Fibroblast of lung (primary cell): ENCODE data around the gene ZSCAN2. TPM values are rescaled to one million over a fixed set of nuclear protein-coding genes. Genes with fewer than 3 reads are reported as not detected.

Experiments
- DNase-seq, 2 donors: peaks; one replicate each; pipeline versions ENCODE4 v3.0.0 to v3.0.0-alpha.2; 2010; ENCODE audit warnings: low read depth in 2 of 2
- H2AFZ ChIP-seq: 2 replicates; pipeline ENCODE4 v1.5.1; 2012; ENCODE audit warnings: low read length, control low read depth, inconsistent platforms
- H3K27ac ChIP-seq: 2 replicates; pipeline ENCODE4 v1.5.1; 2011; ENCODE audit warnings: low read length, control low read depth; ENCODE audit not compliant: insufficient read depth
- H3K27me3 ChIP-seq: 2 replicates; pipeline ENCODE4 v1.5.1; 2011; ENCODE audit warnings: mild to moderate bottlenecking, low read length; ENCODE audit not compliant: control insufficient read depth, insufficient read depth
- H3K36me3 ChIP-seq: 2 replicates; pipeline ENCODE4 v1.5.1; 2011; ENCODE audit warnings: low read length; ENCODE audit not compliant: control insufficient read depth, insufficient read depth
- H3K4me1 ChIP-seq: 2 replicates; pipeline ENCODE4 v1.5.1; 2011; ENCODE audit warnings: low read length; ENCODE audit not compliant: control insufficient read depth, insufficient read depth; ENCODE audit errors: extremely low read depth
- H3K4me2 ChIP-seq: 2 replicates; pipeline ENCODE4 v1.5.1; 2011; ENCODE audit warnings: low read length, control low read depth; ENCODE audit not compliant: insufficient read depth; ENCODE audit errors: extremely low read depth
- H3K4me3 ChIP-seq, 4 experiments: fragments of 200-600 bp in 1 of 4; sonication (generic) in 1 of 4; replicated peaks in 1 of 4; 2 replicates each; pipeline ENCODE4 v1.5.1; 2011 to 2016; ENCODE audit warnings: low read length in 4 of 4, low read depth in 3 of 4, mild to moderate bottlenecking in 3 of 4, control low read depth in 2 of 4, inconsistent platforms in 1 of 4, mixed read lengths in 1 of 4; ENCODE audit not compliant: insufficient read depth in 1 of 4; ENCODE audit errors: control extremely low read depth in 1 of 4
- H3K79me2 ChIP-seq: 2 replicates; pipeline ENCODE4 v1.5.1; 2012; ENCODE audit warnings: mild to moderate bottlenecking, low read length, inconsistent platforms; ENCODE audit not compliant: control insufficient read depth, insufficient read depth
- H3K9ac ChIP-seq: 2 replicates; pipeline ENCODE4 v1.5.1; 2011; ENCODE audit warnings: mild to moderate bottlenecking, low read length, control low read depth; ENCODE audit not compliant: insufficient read depth
- H3K9me3 ChIP-seq: 2 replicates; pipeline ENCODE4 v1.5.1; 2012; ENCODE audit warnings: low read depth, low read length; ENCODE audit not compliant: control insufficient read depth, insufficient read depth
- H4K20me1 ChIP-seq: 2 replicates; pipeline ENCODE4 v1.5.1; 2011; ENCODE audit warnings: low read length; ENCODE audit not compliant: control insufficient read depth, insufficient read depth; ENCODE audit errors: extremely low read depth
- EZH2 ChIP-seq: IDR thresholded peaks from 2 replicates; pipeline ENCODE4 v1.5.1; 2012; ENCODE audit warnings: low read length, control low read depth, mild to moderate bottlenecking; ENCODE audit errors: missing control alignments
- polyA plus RNA-seq, 2 donors: library from polyadenylated mRNA; depleted of rRNA in 1 of 2; stranded (reverse) in 1 of 2; unstranded in 1 of 2; fragments of >200 nt; gene quantifications; 2 replicates each; pipeline ENCODE4 v1.2.1, GENCODE V29; 2011 to 2012; ENCODE audit warnings: missing spikeins in 1 of 2
- total RNA-seq: library from RNA; depleted of rRNA; stranded (reverse); fragments of >200 nt; gene quantifications from 2 replicates; pipeline ENCODE4 v1.2.1, GENCODE V29; 2014
- TF ChIP-seq, protein P1 (sequence below), 2 donors: IDR thresholded peaks in 1 of 2; conservative IDR thresholded peaks in 1 of 2; 1 replicate in 1 of 2; 2 replicates in 1 of 2; pipeline ENCODE4 v1.5.1; 2011 to 2012; ENCODE audit warnings: low read length in 2 of 2, control low read depth in 1 of 2, inconsistent platforms in 1 of 2, low read depth in 1 of 2, mild to moderate bottlenecking in 1 of 2

The ZSCAN2 gene
- total and polyA plus RNA-seq, 2 donors (not counting 1 experiment from before 2014, with no cell fraction given) = 6.4 to 9.2 TPM

DNA sequence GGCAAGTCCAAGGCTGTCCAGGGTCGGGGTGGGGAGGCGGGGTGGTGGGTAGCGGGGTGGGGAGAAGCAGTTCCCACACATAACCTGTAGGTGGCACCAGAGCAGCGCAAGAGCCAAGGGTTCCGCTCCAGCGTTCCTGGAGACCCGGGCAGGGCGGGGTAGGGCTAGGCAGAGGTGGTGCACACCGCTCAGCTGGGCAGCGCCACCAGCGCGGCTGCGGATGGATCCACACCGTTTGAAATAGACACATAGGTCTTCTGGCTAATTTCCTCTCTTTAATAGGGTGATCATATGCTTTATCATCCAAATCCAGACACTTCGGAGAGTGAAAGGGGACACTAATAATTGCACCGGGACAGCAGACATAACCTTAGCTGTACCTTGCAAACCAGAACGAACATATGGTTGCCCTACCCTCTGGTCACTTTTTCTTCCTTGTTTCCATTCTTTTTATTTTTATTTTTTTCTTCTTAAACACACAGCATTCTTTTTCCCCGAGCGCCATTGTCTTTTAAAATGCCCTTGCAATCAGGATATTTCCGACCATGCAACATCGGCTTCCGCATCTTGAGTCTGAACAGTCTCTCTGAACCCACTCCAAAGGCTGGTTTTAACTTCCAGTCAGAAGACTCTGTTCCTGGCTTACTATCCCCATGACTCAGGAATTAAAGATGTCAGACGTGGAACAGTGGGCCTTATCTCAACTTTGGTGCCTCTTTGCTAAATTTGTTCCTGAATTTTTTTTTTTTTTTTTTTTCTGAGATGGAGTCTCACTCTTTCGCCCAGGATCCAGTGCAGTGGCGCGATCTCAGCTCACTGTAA lies 12.5 kb upstream of the ZSCAN2 start:
- Histone ChIP-seq H3K9ac (no peak overlapping the region), H3K79me2 (no peaks in the 10 kb centered on the region), H3K4me1 (no peaks in the 10 kb centered on the region), H3K27me3 (peaks cover 7% of the 10 kb centered on the region), H3K4me2 (peak overlapping the region; percentile 92), H3K36me3 (no peaks in the 10 kb centered on the region), H3K9me3 (no peaks in the 10 kb centered on the region), H2AFZ (peak overlapping the region; percentile 76), H4K20me1 (no peaks in the 10 kb centered on the region), H3K4me3 (peak overlapping the region; percentile 27 to 52 (median 42)), H3K27ac (no peak overlapping the region)
- no peak for TF ChIP-seq EZH2
- TF ChIP-seq, protein P1, sequence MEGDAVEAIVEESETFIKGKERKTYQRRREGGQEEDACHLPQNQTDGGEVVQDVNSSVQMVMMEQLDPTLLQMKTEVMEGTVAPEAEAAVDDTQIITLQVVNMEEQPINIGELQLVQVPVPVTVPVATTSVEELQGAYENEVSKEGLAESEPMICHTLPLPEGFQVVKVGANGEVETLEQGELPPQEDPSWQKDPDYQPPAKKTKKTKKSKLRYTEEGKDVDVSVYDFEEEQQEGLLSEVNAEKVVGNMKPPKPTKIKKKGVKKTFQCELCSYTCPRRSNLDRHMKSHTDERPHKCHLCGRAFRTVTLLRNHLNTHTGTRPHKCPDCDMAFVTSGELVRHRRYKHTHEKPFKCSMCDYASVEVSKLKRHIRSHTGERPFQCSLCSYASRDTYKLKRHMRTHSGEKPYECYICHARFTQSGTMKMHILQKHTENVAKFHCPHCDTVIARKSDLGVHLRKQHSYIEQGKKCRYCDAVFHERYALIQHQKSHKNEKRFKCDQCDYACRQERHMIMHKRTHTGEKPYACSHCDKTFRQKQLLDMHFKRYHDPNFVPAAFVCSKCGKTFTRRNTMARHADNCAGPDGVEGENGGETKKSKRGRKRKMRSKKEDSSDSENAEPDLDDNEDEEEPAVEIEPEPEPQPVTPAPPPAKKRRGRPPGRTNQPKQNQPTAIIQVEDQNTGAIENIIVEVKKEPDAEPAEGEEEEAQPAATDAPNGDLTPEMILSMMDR (conservative IDR thresholded peaks at IDR 0.05 in 1 of 2, IDR thresholded peaks at IDR 0.05 in 1 of 2; ENCODE audit: low read depth in 1 of 2, low read length in 2 of 2) = peak; percentile 60 to 74
- peak; percentile 66 to 73 for DNase-seq

DNA sequence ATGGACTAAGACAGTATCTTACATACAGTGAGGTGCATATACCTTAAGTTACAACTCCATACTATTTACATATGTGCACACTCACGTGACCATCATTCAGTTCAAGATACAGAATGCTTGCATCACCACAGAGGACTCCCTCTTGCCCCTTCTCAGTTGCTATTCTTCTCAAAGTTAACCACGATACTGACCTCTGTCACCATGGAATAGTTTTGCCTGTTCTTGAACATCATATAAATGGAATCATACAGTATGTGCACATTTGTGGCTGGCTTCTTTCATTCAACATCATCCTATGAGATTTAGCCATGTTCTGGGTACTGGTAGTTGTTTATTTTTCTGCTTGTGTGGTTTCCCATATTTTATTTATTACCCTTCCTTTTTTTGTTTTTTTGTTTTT lies 10.4 kb upstream of the ZSCAN2 start:
- no peak overlapping the region for H3K4me3 ChIP-seq
- no peak overlapping the region for H2AFZ ChIP-seq
- no peaks in the 10 kb centered on the region for H4K20me1 ChIP-seq
- DNase-seq = peak; percentile 17
- H3K4me1 ChIP-seq = no peaks in the 10 kb centered on the region
- peaks cover 7% of the 10 kb centered on the region for H3K27me3 ChIP-seq
- H3K9me3 ChIP-seq = no peaks in the 10 kb centered on the region
- H3K9ac ChIP-seq = no peak overlapping the region
- no peaks in the 10 kb centered on the region for H3K36me3 ChIP-seq
- H3K4me2 ChIP-seq = no peak overlapping the region
- no peak overlapping the region for H3K27ac ChIP-seq
- no peak for TF ChIP-seq EZH2
- TF ChIP-seq, protein P1 (conservative IDR thresholded peaks at IDR 0.05 in 1 of 2, IDR thresholded peaks at IDR 0.05 in 1 of 2; ENCODE audit: low read depth in 1 of 2, low read length in 2 of 2) = no peak
- H3K79me2 ChIP-seq = no peaks in the 10 kb centered on the region

- Histone ChIP-seq H3K9me3 (no peaks in the 10 kb centered on the region), H3K27ac (no peak overlapping the region), H4K20me1 (no peaks in the 10 kb centered on the region), H3K4me3 (no peak overlapping the region), H2AFZ (no peak overlapping the region), H3K9ac (no peak overlapping the region), H3K4me2 (no peak overlapping the region), H3K4me1 (no peaks in the 10 kb centered on the region), H3K79me2 (no peaks in the 10 kb centered on the region), H3K36me3 (no peaks in the 10 kb centered on the region), H3K27me3 (peaks cover 7% of the 10 kb centered on the region)
- DNase-seq = no peak
- TF ChIP-seq, protein P1 (conservative IDR thresholded peaks at IDR 0.05 in 1 of 2, IDR thresholded peaks at IDR 0.05 in 1 of 2; ENCODE audit: low read depth in 1 of 2, low read length in 2 of 2) = no peak
- TF ChIP-seq EZH2 = no peak
Measured at GRCh38 chr15:84591815-84592214, 9.0 kb upstream of the ZSCAN2 start.
